B cell (primary cell): Measurements from ENCODE around the gene NANOS2. TPM values are rescaled to one million over a fixed set of nuclear protein-coding genes. Genes with fewer than 3 reads are reported as not detected.
"Not testable (repeated sequence)": the region's sequence is repeated elsewhere in the genome, so short reads cannot be mapped to it uniquely, and the experiment has no call there.

Source experiments
- ATAC-seq: fragments of 200-7000 bp; cut with Tn5 transposase; one replicate; pipeline ENCODE4 v1.10.0; 2021; ENCODE audit warnings: low read depth, mild to moderate bottlenecking, moderate number of reproducible peaks, moderate library complexity
- CTCF ChIA-PET: fragments of 350-600 bp; sonication (Branson Sonifier 250); formaldehyde crosslinking; loops from one replicate; lab custom pipeline; 2021; ENCODE audit warnings: antibody characterized with exemption, inconsistent platforms; lab: Charles Lee
- POLR2A ChIA-PET: fragments of 350-600 bp; sonication (Branson Sonifier 250); formaldehyde crosslinking; loops from one replicate; lab custom pipeline; 2021; ENCODE audit warnings: antibody characterized with exemption; lab: Charles Lee
- DNase-seq: peaks from one replicate; pipeline ENCODE4 v3.0.0; 2013
- H2AFZ ChIP-seq: 2 replicates; pipeline ENCODE4 v1.6.1; 2012; ENCODE audit warnings: mild to moderate bottlenecking, low read depth, low read length; ENCODE audit not compliant: insufficient read depth, poor library complexity, severe bottlenecking
- H3K27ac ChIP-seq, 2 donors: 1 replicate in 1 of 2; 2 replicates in 1 of 2; pipeline ENCODE4 v1.5.1; 2012 to 2013; ENCODE audit warnings: low read length in 2 of 2, mild to moderate bottlenecking in 2 of 2, moderate library complexity in 1 of 2
- H3K27me3 ChIP-seq, 4 experiments: fragments of 200-600 bp in 1 of 4; sonication (generic) in 1 of 4; replicated peaks in 1 of 4; 1 replicate in 2 of 4; 2 replicates in 2 of 4; pipeline versions ENCODE4 v1.6.1 to v1.7.0; 2013 to 2016; ENCODE audit warnings: low read length in 3 of 4, mild to moderate bottlenecking in 2 of 4, mixed read lengths in 1 of 4, moderate library complexity in 1 of 4; ENCODE audit not compliant: insufficient read depth in 4 of 4, control insufficient read depth in 3 of 4; ENCODE audit errors: control extremely low read depth in 1 of 4
- H3K36me3 ChIP-seq, 2 experiments: replicated peaks in 1 of 2; 1 replicate in 1 of 2; 2 replicates in 1 of 2; pipeline versions ENCODE4 v1.6.1 to v1.7.1; 2013; ENCODE audit warnings: low read length in 1 of 2; ENCODE audit not compliant: insufficient read depth in 2 of 2, control insufficient read depth in 1 of 2; ENCODE audit errors: control extremely low read depth in 1 of 2, extremely low read depth in 1 of 2
- H3K4me1 ChIP-seq, 2 donors: fragments of 200-600 bp in 1 of 2; sonication (generic) in 1 of 2; 1 replicate in 1 of 2; 2 replicates in 1 of 2; pipeline versions ENCODE4 v1.5.1 to v1.6.1; 2013 to 2017; ENCODE audit warnings: low read length in 2 of 2; ENCODE audit not compliant: control insufficient read depth in 2 of 2, insufficient read depth in 2 of 2
- H3K4me2 ChIP-seq: replicated peaks from 2 replicates; pipeline ENCODE3; 2012; ENCODE audit warnings: mild to moderate bottlenecking, low read depth, low read length; ENCODE audit not compliant: poor library complexity, severe bottlenecking
- H3K4me3 ChIP-seq, 5 experiments: fragments of 200-600 bp in 1 of 5; sonication (generic) in 1 of 5; 1 replicate in 3 of 5; 2 replicates in 2 of 5; pipeline versions ENCODE4 v1.5.1 to v1.7.0; 2011 to 2016; ENCODE audit warnings: low read length in 4 of 5, mild to moderate bottlenecking in 4 of 5, low read depth in 2 of 5, control low read depth in 1 of 5, moderate library complexity in 1 of 5; ENCODE audit not compliant: insufficient read depth in 1 of 5; ENCODE audit errors: control extremely low read depth in 1 of 5, extremely low read depth in 1 of 5
- H3K79me2 ChIP-seq: fragments of 200-600 bp; sonication (generic); one replicate; pipeline ENCODE4 v1.6.0; 2016; ENCODE audit warnings: low read length; ENCODE audit not compliant: control insufficient read depth, insufficient read depth
- H3K9ac ChIP-seq: fragments of 200-600 bp; sonication (generic); 2 replicates; pipeline ENCODE4 v1.6.1; 2017; ENCODE audit warnings: mild to moderate bottlenecking, low read length, moderate library complexity
- H3K9me3 ChIP-seq, 3 donors: one replicate each; pipeline versions ENCODE4 v1.6.1 to v1.7.1; 2013; ENCODE audit warnings: low read length in 2 of 3; ENCODE audit not compliant: control insufficient read depth in 2 of 3, insufficient read depth in 1 of 3; ENCODE audit errors: control extremely low read depth in 1 of 3
- H4K20me1 ChIP-seq: 2 replicates; pipeline ENCODE4 v1.6.0; 2012; ENCODE audit warnings: mild to moderate bottlenecking, low read length; ENCODE audit not compliant: insufficient read depth, control insufficient read depth, poor library complexity, severe bottlenecking
- H3K27ac Mint-ChIP-seq: one replicate; pipeline ENCODE4 v1.8.0; 2021; ENCODE audit warnings: mixed read lengths
- H3K27me3 Mint-ChIP-seq: one replicate; pipeline ENCODE4 v1.8.0; 2021; ENCODE audit warnings: mixed read lengths
- H3K4me1 Mint-ChIP-seq: one replicate; pipeline ENCODE4 v1.8.0; 2021; ENCODE audit warnings: mixed read lengths
- H3K4me3 Mint-ChIP-seq: one replicate; pipeline ENCODE4 v1.8.0; 2021; ENCODE audit warnings: mixed read lengths
- H3K9me3 Mint-ChIP-seq: one replicate; pipeline ENCODE4 v1.8.0; 2022; ENCODE audit warnings: mixed read lengths; ENCODE audit not compliant: insufficient read depth
- CTCF ChIP-seq: fragments of 200-600 bp; IDR thresholded peaks from one replicate; pipeline ENCODE4 v1.8.0; 2022; ENCODE audit warnings: antibody characterized with exemption, mild to moderate bottlenecking
- EZH2 ChIP-seq: IDR thresholded peaks from 2 replicates; pipeline ENCODE4 v1.6.1; 2012; ENCODE audit warnings: borderline replicate concordance, low read depth, mild to moderate bottlenecking, moderate library complexity, low read length; ENCODE audit not compliant: insufficient read depth, poor library complexity, severe bottlenecking
- WGBS: methylation state at CpG from one replicate; pipeline ENCODE4 v1.1.5; 2013; ENCODE audit warnings: missing lambda C conversion rate; ENCODE audit not compliant: insufficient coverage; 5-methylcytosine and 5-hydroxymethylcytosine counted together
- intact Hi-C: fragments of 100-400 bp; cut with micrococcal nuclease; formaldehyde crosslinking; loops from one replicate; pipeline ENCODE4 v1.10.0; 2022
- polyA plus RNA-seq: library from polyadenylated mRNA; depleted of rRNA; stranded (reverse); fragments of >200 nt; gene quantifications from 2 replicates; pipeline ENCODE4 v1.2.3, GENCODE V29; 2012
- total RNA-seq, 2 donors: library from RNA; stranded (reverse); fragments of 120-200 nt in 1 of 2; gene quantifications; 1 replicate in 1 of 2; 2 replicates in 1 of 2; pipeline versions ENCODE4 v1.2.3 to v1.2.4, GENCODE V29; 2013 to 2022

NANOS2 gene
- total and polyA plus RNA-seq, 2 donors (not counting 1 experiment from before 2014, with no cell fraction given): not detected

- no peak for TF ChIP-seq EZH2
- TF ChIP-seq CTCF: no peak
- Mint-ChIP-seq H3K4me1 (peaks cover 9% of the 10 kb centered on the region), H3K4me3 (no peak overlapping the region), H3K27ac (no peak overlapping the region), H3K9me3 (no peaks in the 10 kb centered on the region), H3K27me3 (peaks cover 26% of the 10 kb centered on the region)
- Histone ChIP-seq H4K20me1 (no peaks in the 10 kb centered on the region), H3K36me3 (no peaks in the 10 kb centered on the region), H3K4me3 (no peak overlapping the region), H2AFZ (no peak overlapping the region), H3K4me1 (peaks cover 10 to 13% of the 10 kb centered on the region in 2 donors), H3K79me2 (no peaks in the 10 kb centered on the region), H3K27ac (no peak overlapping the region), H3K9ac (no peak overlapping the region), H3K4me2 (no peak overlapping the region), H3K9me3 (no peaks in the 10 kb centered on the region), H3K27me3 (peaks cover 0 to 23% (median 10%) of the 10 kb centered on the region in 4 experiments)
- intact Hi-C loops: no loop called here
- 97% methylated on average over 29 of the region's 34 CpGs for WGBS
- DNase-seq: no peak
- ATAC-seq: no peak
- ChIA-PET POLR2A (no interaction called here), CTCF (no interaction called here)
These were observed 42.3 kb downstream of the NANOS2 start for GRCh38 chr19:45872095-45872919.

- 95% methylated on average over 2 of the region's 5 CpGs for WGBS
- no peaks in the 10 kb centered on the region for H4K20me1 ChIP-seq
- H2AFZ ChIP-seq: no peak overlapping the region
- no peaks in the 10 kb centered on the region for H3K79me2 ChIP-seq
- Mint-ChIP-seq H3K27ac (no peak overlapping the region), H3K27me3 (peaks cover 15% of the 10 kb centered on the region), H3K4me1 (no peaks in the 10 kb centered on the region), H3K9me3 (no peaks in the 10 kb centered on the region), H3K4me3 (no peak overlapping the region)
- H3K27ac ChIP-seq: no peak overlapping the region
- intact Hi-C loops: no loop called here
- ChIA-PET POLR2A (no interaction called here), CTCF (interaction anchor here (2.3 kb wide), 1 partner anchor 11 kb away, joined by 6 read pairs; no protein-coding TSS in a partner anchor)
- peaks cover 0 to 8% (median 3%) of the 10 kb centered on the region in 4 experiments for H3K27me3 ChIP-seq
- no peaks in the 10 kb centered on the region for H3K36me3 ChIP-seq
- no peak for DNase-seq
- H3K4me2 ChIP-seq: no peak overlapping the region
- no peak for ATAC-seq
- no peak for TF ChIP-seq CTCF
- no peak overlapping the region for H3K9ac ChIP-seq
- no peak overlapping the region for H3K4me3 ChIP-seq
- H3K9me3 ChIP-seq: no peaks in the 10 kb centered on the region
- H3K4me1 ChIP-seq: no peaks in the 10 kb centered on the region
These were observed 43.8 kb downstream of the NANOS2 start for GRCh38 chr19:45870798-45871197.

- H3K4me2 ChIP-seq, H3K79me2 ChIP-seq, H3K9me3 ChIP-seq, H3K4me3 Mint-ChIP-seq, H3K36me3 ChIP-seq, ATAC-seq, H4K20me1 ChIP-seq, POLR2A ChIA-PET, H3K27ac ChIP-seq, H3K9ac ChIP-seq, H3K27ac Mint-ChIP-seq, H3K4me3 ChIP-seq, H2AFZ ChIP-seq, intact Hi-C loops, H3K9me3 Mint-ChIP-seq, DNase-seq: not testable (repeated sequence)
- Histone ChIP-seq H3K4me1 (peaks cover 16% of the 10 kb centered on the region in 2 donors), H3K27me3 (peaks cover 0 to 17% (median 6%) of the 10 kb centered on the region in 4 experiments)
- Mint-ChIP-seq H3K4me1 (peaks cover 18% of the 10 kb centered on the region), H3K27me3 (peaks cover 10% of the 10 kb centered on the region)
- CTCF ChIA-PET: interaction anchor here (0.5 to 0.7 kb wide), 2 partner anchors 9 to 13 kb away, joined by 4 to 5 read pairs; no protein-coding TSS in a partner anchor
- WGBS: 80% methylated on average over 1 of the region's 4 CpGs
These were observed 47.3 kb downstream of the NANOS2 start for GRCh38 chr19:45867241-45867640.
